MCF 10A (cell line): ENCODE measurements around the gene WASF2. TPM values are rescaled to one million over a fixed set of nuclear protein-coding genes. Genes with fewer than 3 reads are reported as not detected.

Source experiments
- BruUV-seq: library from RNA; stranded (reverse); fragments of 400-500 nt; replicated peaks from 2 replicates; lab custom pipeline; 2021; lab: Mats Ljungman, UMichigan
- CTCF ChIA-PET: fragments of 300-600 bp; sonication (Branson Sonifier 250); formaldehyde crosslinking; extraction: SDS; loops from one replicate; lab custom pipeline; 2021; ENCODE audit warnings: antibody characterized with exemption, inconsistent platforms; lab: Yijun Ruan, JAX
- POLR2A ChIA-PET: fragments of 300-600, 350-650 bp; sonication (Branson Sonifier 250); formaldehyde crosslinking; extraction: SDS; loops from one replicate; lab custom pipeline; 2020; ENCODE audit warnings: antibody characterized with exemption, inconsistent platforms; lab: Yijun Ruan, JAX
- DNase-seq: peaks from one replicate; pipeline ENCODE4 v3.0.0-alpha.2; 2018; ENCODE audit not compliant: unreplicated experiment
- H3K27ac Mint-ChIP-seq: one replicate; pipeline ENCODE4 v1.8.0; 2022; ENCODE audit warnings: mild to moderate bottlenecking, low read depth, mixed read lengths; ENCODE audit not compliant: unreplicated experiment
- H3K27me3 Mint-ChIP-seq: one replicate; pipeline ENCODE4 v1.8.0; 2022; ENCODE audit warnings: mixed read lengths; ENCODE audit not compliant: insufficient read depth, unreplicated experiment
- H3K36me3 Mint-ChIP-seq: one replicate; pipeline ENCODE4 v1.8.0; 2022; ENCODE audit warnings: mild to moderate bottlenecking, moderate library complexity, mixed read lengths; ENCODE audit not compliant: insufficient read depth, unreplicated experiment
- H3K4me1 Mint-ChIP-seq: one replicate; pipeline ENCODE4 v1.8.0; 2022; ENCODE audit warnings: mixed read lengths; ENCODE audit not compliant: insufficient read depth, unreplicated experiment
- H3K4me3 Mint-ChIP-seq: one replicate; pipeline ENCODE4 v1.8.0; 2022; ENCODE audit warnings: mild to moderate bottlenecking, moderate library complexity, mixed read lengths; ENCODE audit not compliant: unreplicated experiment
- H3K9me3 Mint-ChIP-seq: one replicate; pipeline ENCODE4 v1.8.0; 2022; ENCODE audit warnings: mixed read lengths; ENCODE audit not compliant: unreplicated experiment
- intact Hi-C: fragments of 100-400 bp; cut with micrococcal nuclease; formaldehyde crosslinking; loops from 2 replicates; pipeline ENCODE4 v1.14.1; 2022
- total RNA-seq: library from RNA; stranded (reverse); gene quantifications from 2 replicates; pipeline ENCODE4 v1.2.3, GENCODE V29; 2022
- TF ChIP-seq, protein P1 (sequence below): fragments of 200-600 bp; IDR thresholded peaks from one replicate; pipeline ENCODE4 v1.8.0; 2022; ENCODE audit warnings: antibody characterized with exemption, mild to moderate bottlenecking; ENCODE audit not compliant: unreplicated experiment

WASF2 gene
- total RNA-seq, 1 experiment from 2014 or later = 131 TPM

- Mint-ChIP-seq H3K9me3 (no peaks in the 10 kb centered on the region), H3K4me1 (peaks cover 10% of the 10 kb centered on the region), H3K27ac (peak overlapping the region; percentile 50), H3K27me3 (no peaks in the 10 kb centered on the region), H3K4me3 (peak overlapping the region; percentile 6), H3K36me3 (peaks cover 29% of the 10 kb centered on the region)
- DNase-seq = no peak
- POLR2A ChIA-PET = interaction anchor here (0.7 to 4.2 kb wide), 5 partner anchors 9 to 34 kb away, joined by 3 to 24 read pairs (median 5); partner anchors contain the start of gene WASF2
- intact Hi-C loops = no loop called here
- TF ChIP-seq, protein P1, sequence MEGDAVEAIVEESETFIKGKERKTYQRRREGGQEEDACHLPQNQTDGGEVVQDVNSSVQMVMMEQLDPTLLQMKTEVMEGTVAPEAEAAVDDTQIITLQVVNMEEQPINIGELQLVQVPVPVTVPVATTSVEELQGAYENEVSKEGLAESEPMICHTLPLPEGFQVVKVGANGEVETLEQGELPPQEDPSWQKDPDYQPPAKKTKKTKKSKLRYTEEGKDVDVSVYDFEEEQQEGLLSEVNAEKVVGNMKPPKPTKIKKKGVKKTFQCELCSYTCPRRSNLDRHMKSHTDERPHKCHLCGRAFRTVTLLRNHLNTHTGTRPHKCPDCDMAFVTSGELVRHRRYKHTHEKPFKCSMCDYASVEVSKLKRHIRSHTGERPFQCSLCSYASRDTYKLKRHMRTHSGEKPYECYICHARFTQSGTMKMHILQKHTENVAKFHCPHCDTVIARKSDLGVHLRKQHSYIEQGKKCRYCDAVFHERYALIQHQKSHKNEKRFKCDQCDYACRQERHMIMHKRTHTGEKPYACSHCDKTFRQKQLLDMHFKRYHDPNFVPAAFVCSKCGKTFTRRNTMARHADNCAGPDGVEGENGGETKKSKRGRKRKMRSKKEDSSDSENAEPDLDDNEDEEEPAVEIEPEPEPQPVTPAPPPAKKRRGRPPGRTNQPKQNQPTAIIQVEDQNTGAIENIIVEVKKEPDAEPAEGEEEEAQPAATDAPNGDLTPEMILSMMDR = no peak
- CTCF ChIA-PET = interaction anchor here (0.6 to 1.0 kb wide), 3 partner anchors 10 to 1337 kb away, joined by 3 read pairs; no protein-coding TSS in a partner anchor
- BruUV-seq = no TSS peak
Measured at GRCh38 chr1:27455139-27455811, 34.7 kb downstream of the WASF2 start.

DNA sequence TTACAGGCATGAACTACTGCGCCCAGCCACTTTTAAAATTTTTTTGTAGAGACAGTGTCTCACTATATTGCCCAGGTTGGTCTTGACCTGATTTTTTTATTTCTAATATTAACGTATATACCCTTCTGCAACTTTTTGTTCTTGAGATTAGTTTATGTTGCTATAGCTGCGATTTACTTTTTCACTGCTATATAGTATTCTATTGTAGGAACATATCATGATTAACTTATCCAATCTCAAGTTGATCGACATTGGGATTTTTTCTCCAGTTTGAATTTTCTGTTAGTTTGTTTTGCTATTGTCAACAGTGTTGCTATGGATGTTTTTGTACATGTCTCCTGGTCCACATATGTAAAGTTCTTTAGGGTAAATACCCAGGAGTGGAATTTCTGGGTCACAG, 35.4 kb downstream of the WASF2 start:
- H3K27ac Mint-ChIP-seq = no peak overlapping the region

DNA sequence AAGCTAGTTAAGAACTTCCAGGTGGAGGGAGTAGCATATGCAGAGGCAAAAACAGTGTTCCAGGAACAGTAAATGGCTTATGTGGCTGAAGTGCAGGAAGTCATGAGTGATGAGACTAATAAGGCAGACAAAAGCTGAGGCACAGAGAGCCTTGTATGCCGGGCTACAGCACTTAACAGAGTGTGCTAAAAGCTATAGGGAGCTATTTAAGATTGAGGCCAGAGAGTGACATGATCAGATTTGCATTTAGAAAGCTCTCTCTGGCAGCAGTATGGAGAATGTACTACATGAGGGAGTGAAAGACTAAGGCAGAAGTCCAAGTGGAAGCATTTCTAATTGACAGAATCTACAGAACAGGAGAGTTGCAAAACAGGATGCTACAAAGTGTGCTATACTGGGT, 38.6 kb downstream of the WASF2 start:
- DNase-seq = no peak
- Mint-ChIP-seq H3K9me3 (no peaks in the 10 kb centered on the region), H3K4me3 (no peak overlapping the region), H3K4me1 (peaks cover 15% of the 10 kb centered on the region), H3K27ac (no peak overlapping the region), H3K36me3 (peaks cover 40% of the 10 kb centered on the region), H3K27me3 (no peaks in the 10 kb centered on the region)
- ChIA-PET CTCF (interaction anchor here (0.6 kb wide), 1 partner anchor 33 kb away, joined by 5 read pairs; no protein-coding TSS in a partner anchor), POLR2A (interaction anchor here (0.6 to 1.2 kb wide), 4 partner anchors 12 to 416 kb away, joined by 3 to 6 read pairs (median 4); no protein-coding TSS in a partner anchor)
- TF ChIP-seq, protein P1 = no peak
- intact Hi-C loops = no loop called here
- BruUV-seq = no TSS peak

More for the DNA sequence above, 35.4 kb downstream of the WASF2 start:
- intact Hi-C loops = no loop called here
- no peaks in the 10 kb centered on the region for H3K9me3 Mint-ChIP-seq
- H3K4me1 Mint-ChIP-seq = peaks cover 10% of the 10 kb centered on the region
- ChIA-PET POLR2A (interaction anchor here (0.7 to 4.2 kb wide), 3 partner anchors 10 to 35 kb away, joined by 5 to 24 read pairs (median 6); partner anchors contain the start of gene WASF2), CTCF (no interaction called here)
- H3K36me3 Mint-ChIP-seq = peaks cover 34% of the 10 kb centered on the region
- no peak for DNase-seq
- H3K27me3 Mint-ChIP-seq = no peaks in the 10 kb centered on the region
- H3K4me3 Mint-ChIP-seq = no peak overlapping the region
- no TSS peak for BruUV-seq
- TF ChIP-seq, protein P1 = no peak

GRCh38 chr1:27448982-27449381, 41.0 kb downstream of the WASF2 start:
- POLR2A ChIA-PET = interaction anchor here (0.6 to 1.4 kb wide), 2 partner anchors 9 to 29 kb away, joined by 3 read pairs; no protein-coding TSS in a partner anchor
- intact Hi-C loops = no loop called here

More at GRCh38 chr1:27448982-27449381, 41.0 kb downstream of the WASF2 start:
- BruUV-seq = no TSS peak
- Mint-ChIP-seq H3K27ac (no peak overlapping the region), H3K27me3 (no peaks in the 10 kb centered on the region), H3K36me3 (peaks cover 31% of the 10 kb centered on the region), H3K4me1 (peaks cover 19% of the 10 kb centered on the region), H3K9me3 (no peaks in the 10 kb centered on the region), H3K4me3 (no peak overlapping the region)
- TF ChIP-seq, protein P1 = no peak
- CTCF ChIA-PET = no interaction called here
- DNase-seq = no peak
